CMK (cell line): ENCODE measurements around the gene FPR1.

ENCODE experiments used
- DNase-seq: peaks from one replicate; pipeline ENCODE4 v3.0.0-alpha.2; 2010; ENCODE audit warnings: low read depth

FPR1 gene

GRCh38 chr19:51706296-51706695 lies 45.4 kb downstream of the FPR1 start:
- DNase-seq, result no peak

- DNase-seq, result no peak
These were observed 47.1 kb downstream of the FPR1 start for GRCh38 chr19:51704626-51705025.

- DNase-seq, result peak; percentile 95
These were observed 47.8 kb downstream of the FPR1 start for GRCh38 chr19:51703575-51704515.

- no peak for DNase-seq
These were observed 48.7 kb downstream of the FPR1 start for GRCh38 chr19:51702825-51703574.

- DNase-seq, result no peak
These were observed 49.4 kb downstream of the FPR1 start for GRCh38 chr19:51702103-51702824.

- DNase-seq, result no peak
These were observed 50.1 kb downstream of the FPR1 start for GRCh38 chr19:51701468-51702100.

GRCh38 chr19:51699170-51699569 lies 52.5 kb downstream of the FPR1 start:
- DNase-seq, result no peak

- DNase-seq, result no peak
These were observed 53.4 kb downstream of the FPR1 start for GRCh38 chr19:51698296-51698695.

GRCh38 chr19:51697169-51697776 lies 54.4 kb downstream of the FPR1 start:
- no peak for DNase-seq

- no peak for DNase-seq
These were observed 55.1 kb downstream of the FPR1 start for GRCh38 chr19:51696606-51697005.
